GM23338 (cell line): ENCODE measurements around the gene TMEM154. TPM values are rescaled to one million over a fixed set of nuclear protein-coding genes. Genes with fewer than 3 reads are reported as not detected.

Experiments
- ATAC-seq: fragments of 200-7000 bp; cut with Tn5 transposase; 3 replicates; pipeline ENCODE4 v1.9.1; 2020
- DNase-seq: peaks from one replicate; pipeline ENCODE4 v3.0.0-alpha.2; 2015; ENCODE audit warnings: low spot score
- H2AFZ ChIP-seq: fragments of 200-600 bp; sonication (generic); 2 replicates; pipeline ENCODE4 v1.8.0; 2016; ENCODE audit warnings: antibody characterized with exemption, mild to moderate bottlenecking, moderate library complexity
- H3F3A ChIP-seq: fragments of 200-600 bp; sonication (generic); replicated peaks from 2 replicates; pipeline ENCODE4 v1.8.0; 2017; ENCODE audit warnings: antibody characterized with exemption, mixed run types, low read depth
- H3K27ac ChIP-seq: fragments of 200-600 bp; sonication (generic); 2 replicates; pipeline ENCODE4 v1.6.1; 2016; ENCODE audit warnings: low read depth
- H3K27me3 ChIP-seq: fragments of 200-600 bp; sonication (generic); 2 replicates; pipeline ENCODE4 v1.8.0; 2016; ENCODE audit warnings: mild to moderate bottlenecking, mixed run types, moderate library complexity; ENCODE audit not compliant: insufficient read depth
- H3K36me3 ChIP-seq: fragments of 200-600 bp; sonication (generic); 2 replicates; pipeline ENCODE4 v1.8.0; 2016; ENCODE audit warnings: mild to moderate bottlenecking; ENCODE audit not compliant: insufficient read depth
- H3K4me1 ChIP-seq: fragments of 200-600 bp; sonication (generic); 2 replicates; pipeline ENCODE4 v1.8.0; 2016; ENCODE audit warnings: mild to moderate bottlenecking, moderate library complexity; ENCODE audit not compliant: insufficient read depth
- H3K4me2 ChIP-seq: fragments of 200-600 bp; sonication (generic); 2 replicates; pipeline ENCODE4 v1.7.1; 2017; ENCODE audit warnings: mixed run types
- H3K4me3 ChIP-seq: fragments of 200-600 bp; sonication (generic); 2 replicates; pipeline ENCODE4 v1.6.1; 2016; ENCODE audit warnings: mixed run types
- H3K79me2 ChIP-seq: fragments of 200-600 bp; sonication (generic); replicated peaks from 2 replicates; pipeline ENCODE4 v1.8.0; 2017; ENCODE audit warnings: mild to moderate bottlenecking; ENCODE audit not compliant: insufficient read depth
- H3K9me2 ChIP-seq: fragments of 200-600 bp; sonication (generic); 2 replicates; pipeline ENCODE4 v1.8.0; 2017; ENCODE audit not compliant: insufficient read depth
- H4K20me1 ChIP-seq: fragments of 200-600 bp; sonication (generic); replicated peaks from 2 replicates; pipeline ENCODE4 v1.8.0; 2017; ENCODE audit warnings: mild to moderate bottlenecking; ENCODE audit not compliant: insufficient read depth
- H3K27ac Mint-ChIP-seq: 2 replicates; pipeline ENCODE4 v1.8.0; 2020; ENCODE audit warnings: inconsistent platforms, mild to moderate bottlenecking, moderate library complexity, mixed read lengths
- H3K27me3 Mint-ChIP-seq: 3 replicates; pipeline ENCODE4 v1.8.0; 2022; ENCODE audit warnings: low read depth, mild to moderate bottlenecking, moderate library complexity, mixed read lengths, inconsistent platforms; ENCODE audit not compliant: insufficient read depth, poor library complexity
- H3K36me3 Mint-ChIP-seq: 3 replicates; pipeline ENCODE4 v1.8.0; 2021; ENCODE audit warnings: low read depth, mild to moderate bottlenecking, inconsistent platforms, moderate library complexity, mixed read lengths
- H3K4me1 Mint-ChIP-seq: 3 replicates; pipeline ENCODE4 v1.8.0; 2020; ENCODE audit warnings: mild to moderate bottlenecking, inconsistent platforms, mixed read lengths
- H3K4me3 Mint-ChIP-seq: 3 replicates; pipeline ENCODE4 v1.8.0; 2021; ENCODE audit warnings: moderate library complexity, mild to moderate bottlenecking, inconsistent platforms, mixed read lengths
- H3K9me3 Mint-ChIP-seq: 3 replicates; pipeline ENCODE4 v1.8.0; 2020; ENCODE audit warnings: moderate library complexity, mild to moderate bottlenecking, inconsistent platforms, mixed read lengths
- CREB1 ChIP-seq: fragments of 250-450 bp; sonication (Bioruptor Pico); IDR thresholded peaks from 2 replicates; pipeline ENCODE4 v1.5.0; 2020; ENCODE audit warnings: low read depth, mild to moderate bottlenecking, moderate library complexity
- EZH2 ChIP-seq: fragments of 200-600 bp; sonication (generic); IDR thresholded peaks from one replicate; pipeline ENCODE4 v1.8.0; 2017; ENCODE audit warnings: antibody characterized with exemption, mild to moderate bottlenecking, low read depth; ENCODE audit not compliant: unreplicated experiment
- EZH2phosphoT487 ChIP-seq: fragments of 200-600 bp; sonication (generic); IDR thresholded peaks from one replicate; pipeline ENCODE4 v1.8.1; 2018; ENCODE audit warnings: antibody characterized with exemption; ENCODE audit not compliant: unreplicated experiment
- JUNB ChIP-seq: IDR thresholded peaks from one replicate; pipeline ENCODE4 v1.6.1; 2016; ENCODE audit warnings: antibody characterized with exemption; ENCODE audit not compliant: unreplicated experiment
- STAT1 ChIP-seq: IDR thresholded peaks from one replicate; pipeline ENCODE4 v1.6.1; 2016; ENCODE audit warnings: antibody characterized with exemption; ENCODE audit not compliant: unreplicated experiment
- ZNF114 ChIP-seq: fragments of 250-450 bp; sonication (Bioruptor Pico); IDR thresholded peaks from 2 replicates; pipeline ENCODE4 v1.5.0; 2020; ENCODE audit warnings: mild to moderate bottlenecking, moderate library complexity
- ZNF462 ChIP-seq: fragments of 250-450 bp; sonication (Bioruptor Pico); IDR thresholded peaks from 2 replicates; pipeline ENCODE4 v1.5.0; 2020; ENCODE audit warnings: mild to moderate bottlenecking, moderate library complexity
- polyA plus RNA-seq: library from polyadenylated mRNA; unstranded; fragments of >200 nt; fragmentation: Nextera tagmentation; extraction: Ambion mirVana; gene quantifications from 2 replicates; pipeline ENCODE4 v1.2.1, GENCODE V29; 2016
- total RNA-seq: library from RNA; depleted of rRNA; stranded (reverse); fragments of >200 nt; shearing (Covaris generic); gene quantifications from 2 replicates; pipeline ENCODE4 v1.2.3, GENCODE V29; 2014
- TF ChIP-seq, protein P1 (sequence below): IDR thresholded peaks from 2 replicates; pipeline ENCODE4 v1.6.1; 2016; ENCODE audit warnings: antibody characterized with exemption

The TMEM154 gene
- total and polyA plus RNA-seq, 2 experiments from 2014 or later: 1.0 to 1.7 TPM

DNA sequence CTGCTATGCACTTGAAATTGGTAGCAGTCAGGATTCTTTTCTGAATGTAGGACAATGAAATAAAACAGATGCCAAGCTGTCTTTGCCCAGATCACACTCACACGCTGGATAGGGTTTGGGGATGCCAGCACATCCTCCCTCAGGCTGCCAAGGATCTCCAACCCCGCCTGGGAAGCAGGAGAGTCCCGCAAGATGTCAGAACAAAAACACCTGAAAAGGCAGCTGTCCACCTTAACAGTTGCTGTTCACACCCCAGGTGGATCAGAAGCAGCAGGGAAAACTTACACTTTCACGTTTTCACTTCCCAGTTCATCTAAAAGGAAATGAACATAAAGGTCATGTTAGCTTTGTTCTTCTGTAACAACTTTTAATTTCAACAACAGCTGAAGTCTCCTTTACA lies 35.7 kb downstream of the TMEM154 start:
- Mint-ChIP-seq H3K4me1 (peaks cover 46% of the 10 kb centered on the region), H3K4me3 (no peak overlapping the region), H3K9me3 (no peaks in the 10 kb centered on the region; the same call in 2 of the 3 replicates), H3K27me3 (peaks cover 4% of the 10 kb centered on the region), H3K36me3 (no peaks in the 10 kb centered on the region), H3K27ac (no peak overlapping the region)
- peaks cover 17% of the 10 kb centered on the region for H3K4me1 ChIP-seq
- TF ChIP-seq ZNF462 (CRISPR knock-in tag) (no peak), STAT1 (no peak), EZH2phosphoT487 (no peak), ZNF114 (no peak), JUNB (no peak), EZH2 (no peak), CREB1 (CRISPR knock-in tag) (no peak)
- TF ChIP-seq, protein P1, sequence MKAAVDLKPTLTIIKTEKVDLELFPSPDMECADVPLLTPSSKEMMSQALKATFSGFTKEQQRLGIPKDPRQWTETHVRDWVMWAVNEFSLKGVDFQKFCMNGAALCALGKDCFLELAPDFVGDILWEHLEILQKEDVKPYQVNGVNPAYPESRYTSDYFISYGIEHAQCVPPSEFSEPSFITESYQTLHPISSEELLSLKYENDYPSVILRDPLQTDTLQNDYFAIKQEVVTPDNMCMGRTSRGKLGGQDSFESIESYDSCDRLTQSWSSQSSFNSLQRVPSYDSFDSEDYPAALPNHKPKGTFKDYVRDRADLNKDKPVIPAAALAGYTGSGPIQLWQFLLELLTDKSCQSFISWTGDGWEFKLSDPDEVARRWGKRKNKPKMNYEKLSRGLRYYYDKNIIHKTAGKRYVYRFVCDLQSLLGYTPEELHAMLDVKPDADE: no peak
- no peaks in the 10 kb centered on the region for H3K27me3 ChIP-seq
- no peaks in the 10 kb centered on the region for H3K79me2 ChIP-seq
- ATAC-seq: no peak
- H4K20me1 ChIP-seq: no peaks in the 10 kb centered on the region
- H3F3A ChIP-seq: no peaks in the 10 kb centered on the region
- H3K36me3 ChIP-seq: no peaks in the 10 kb centered on the region
- H3K4me3 ChIP-seq: no peak overlapping the region
- DNase-seq: no peak
- no peak overlapping the region for H3K27ac ChIP-seq
- H2AFZ ChIP-seq: peak overlapping the region; percentile 78; the same call in 1 of the 2 replicates
- peaks cover 5% of the 10 kb centered on the region; the same call in 1 of the 2 replicates for H3K9me2 ChIP-seq
- 0 out of 2 replicates have a peak overlapping the region, but pooled peaks have one; percentile 41 for H3K4me2 ChIP-seq
